HG03354 (cell line): ENCODE data around the gene CHRDL2.

Source experiments
- ATAC-seq: cut with Tn5 transposase; IDR thresholded peaks from one replicate; pipeline ENCODE4 v1.9.1; 2021; ENCODE audit warnings: mild to moderate bottlenecking; ENCODE audit not compliant: unreplicated experiment, poor library complexity, severe bottlenecking

CHRDL2 gene

DNA sequence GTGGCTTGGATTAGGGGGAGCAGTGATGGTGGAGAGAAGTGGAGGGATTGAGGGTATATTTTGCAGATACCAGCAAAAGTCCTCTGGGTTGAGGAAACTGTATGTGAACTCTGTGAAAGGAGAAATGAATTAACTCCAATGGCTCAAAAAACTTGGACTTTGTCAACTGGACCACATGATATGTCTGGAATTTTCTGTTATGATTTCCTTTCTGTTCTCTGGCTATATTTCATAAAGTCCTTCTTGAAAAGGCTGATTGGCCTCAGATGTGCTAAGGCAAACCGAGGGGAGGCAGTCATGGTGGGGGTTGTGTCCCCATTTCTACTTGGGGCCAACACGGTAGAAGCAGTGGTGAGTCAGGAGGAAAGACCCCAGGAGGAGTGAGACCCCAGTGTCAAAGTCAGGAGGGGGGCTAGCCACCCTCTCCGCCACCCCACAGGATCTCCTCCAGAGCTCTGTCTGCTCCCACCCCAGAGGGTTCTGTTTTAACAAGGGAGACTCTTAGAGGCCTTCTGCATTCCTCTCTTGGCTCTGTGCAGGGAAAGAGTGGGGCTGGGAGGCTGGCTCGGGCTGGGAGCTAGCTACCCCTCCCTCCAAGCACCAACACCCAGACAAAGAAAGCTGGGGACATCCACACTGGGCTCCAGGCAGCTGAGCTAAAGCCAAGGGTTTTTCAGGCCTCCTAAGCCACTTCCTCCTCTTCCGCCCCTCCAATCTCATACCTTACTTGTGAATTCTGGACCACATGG, 13.8 kb downstream of the CHRDL2 start:
- ATAC-seq = no peak

DNA sequence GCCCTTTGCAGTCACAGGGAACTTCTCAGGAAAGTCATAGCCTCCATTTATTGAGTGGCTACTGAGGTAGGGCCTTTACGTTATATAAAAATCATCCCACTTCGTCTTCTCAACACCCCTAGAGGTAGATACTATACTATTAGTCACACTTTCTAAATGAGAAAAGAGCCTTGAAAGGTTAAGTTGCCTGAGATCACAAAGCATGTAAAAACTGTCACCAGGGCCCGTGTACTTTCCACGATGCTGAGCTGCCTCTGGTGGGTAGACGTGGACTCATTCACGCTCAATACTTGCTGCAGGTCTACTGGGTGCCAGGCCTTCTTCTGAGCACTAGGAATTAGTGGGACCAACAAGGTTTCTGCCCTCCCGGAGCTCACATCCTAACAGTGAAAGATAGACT, 16.3 kb downstream of the CHRDL2 start:
- ATAC-seq = no peak

DNA sequence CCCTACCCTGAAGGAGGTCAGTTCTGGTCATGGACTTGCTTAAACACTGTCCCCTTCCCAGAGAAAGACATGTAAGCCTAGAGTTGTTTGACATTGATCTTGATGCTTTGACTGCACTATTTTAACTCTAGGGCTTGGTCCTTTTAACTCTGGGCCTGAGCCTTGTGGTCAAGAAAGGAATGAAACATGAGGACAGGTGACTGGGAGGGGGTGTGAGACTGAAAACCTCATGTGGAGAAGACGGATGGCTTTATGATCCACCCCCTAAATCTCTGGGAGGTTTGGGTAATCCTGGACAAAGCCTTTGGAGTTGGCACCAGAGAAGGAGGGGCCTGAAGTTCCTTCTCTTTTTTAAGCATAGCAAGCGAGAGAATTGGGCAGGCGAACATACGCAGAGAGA, 17.5 kb downstream of the CHRDL2 start:
- no peak for ATAC-seq

DNA sequence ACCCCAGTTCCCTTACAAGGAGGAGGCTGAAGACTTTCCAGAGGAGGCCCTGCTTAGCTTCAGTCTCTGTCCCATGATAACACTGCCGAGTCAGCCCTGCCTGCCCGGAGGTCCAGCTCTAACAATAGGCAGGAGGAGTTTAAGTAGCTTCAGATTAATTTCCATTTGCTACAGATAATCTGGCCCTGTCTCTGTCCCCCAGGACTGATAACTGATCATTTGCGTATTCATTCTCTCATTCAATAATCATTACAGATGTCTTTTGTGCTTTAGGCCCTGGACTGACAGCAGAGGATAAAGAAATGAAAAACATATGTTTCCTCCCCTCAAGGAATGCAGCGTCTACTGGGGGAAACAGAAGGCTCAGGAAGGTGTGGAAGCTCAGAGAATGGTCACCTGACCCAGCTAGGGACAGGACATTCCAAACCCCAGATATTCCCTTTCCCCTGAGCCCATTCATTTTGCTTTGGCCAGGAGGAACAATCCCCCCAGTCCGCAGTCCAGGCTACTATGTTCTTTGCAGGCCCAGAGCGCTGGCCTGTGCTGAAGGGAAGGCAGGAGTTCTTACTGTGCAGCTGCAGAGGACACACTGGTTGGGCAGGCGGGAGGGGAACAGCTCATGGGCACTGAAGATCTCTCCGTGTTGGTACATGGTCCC, 20.8 kb downstream of the CHRDL2 start:
- ATAC-seq = no peak

DNA sequence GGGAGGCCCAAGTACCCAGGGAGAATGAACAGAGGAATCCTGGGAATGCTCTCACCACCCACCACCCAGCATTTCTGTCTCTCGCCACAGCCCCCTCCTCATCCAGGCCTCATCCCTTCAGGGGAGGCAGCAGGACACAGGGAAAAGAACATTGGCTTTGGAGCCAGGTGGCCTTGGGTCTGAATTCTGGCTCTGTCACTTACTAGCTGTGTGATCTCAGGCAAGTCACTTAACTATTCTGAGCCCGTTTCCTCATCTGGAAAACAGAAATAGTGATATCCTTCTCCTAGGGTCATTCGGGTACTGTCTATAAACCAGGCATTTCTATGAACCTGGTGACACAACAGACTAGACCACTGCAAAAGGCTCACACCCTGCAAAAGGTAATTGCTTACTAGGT, 22.1 kb downstream of the CHRDL2 start:
- ATAC-seq = no peak

DNA sequence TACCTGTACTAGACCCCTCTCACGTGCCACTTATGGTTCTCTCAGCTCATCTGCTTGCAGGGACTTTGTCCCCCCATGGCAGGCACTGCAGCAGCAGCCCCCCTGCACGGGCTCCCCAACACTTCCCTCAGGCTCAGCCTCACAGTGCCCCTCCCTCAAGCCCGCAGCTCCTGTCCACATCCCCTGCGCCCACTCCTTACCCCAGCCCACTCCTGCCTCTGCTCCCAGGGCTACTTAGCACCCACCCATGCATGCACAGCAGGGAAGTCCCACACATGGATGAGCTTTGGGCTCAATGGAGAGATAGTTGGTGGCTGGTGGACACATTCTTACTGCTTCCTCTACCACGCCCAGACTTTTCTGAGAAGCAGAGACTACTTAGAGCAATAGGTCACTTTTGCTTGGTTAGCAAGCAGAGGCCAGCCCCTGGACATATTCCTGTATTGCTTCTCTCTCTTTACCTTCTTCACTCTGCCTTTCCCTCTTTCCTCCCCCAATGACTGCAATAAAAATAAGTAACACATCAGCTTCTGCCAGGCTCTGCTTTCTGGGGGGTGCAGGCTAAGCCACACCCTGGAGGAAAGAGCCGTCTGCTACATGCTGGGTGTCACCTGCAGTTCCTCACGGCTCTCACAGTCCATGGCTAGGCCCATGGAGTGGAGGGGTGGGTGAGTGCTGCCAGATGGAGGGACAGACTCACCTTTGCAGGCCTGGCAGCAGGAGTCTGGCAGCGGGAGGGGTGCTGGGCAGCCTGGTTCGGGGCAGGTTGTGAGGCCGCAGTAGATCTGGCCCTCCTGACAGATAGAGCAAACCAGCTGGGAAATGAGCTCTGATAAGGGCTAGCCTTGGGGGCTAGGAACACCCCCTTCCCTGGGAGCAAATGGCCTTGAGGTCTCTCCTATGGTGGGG, 23.4 kb downstream of the CHRDL2 start:
- no peak for ATAC-seq

DNA sequence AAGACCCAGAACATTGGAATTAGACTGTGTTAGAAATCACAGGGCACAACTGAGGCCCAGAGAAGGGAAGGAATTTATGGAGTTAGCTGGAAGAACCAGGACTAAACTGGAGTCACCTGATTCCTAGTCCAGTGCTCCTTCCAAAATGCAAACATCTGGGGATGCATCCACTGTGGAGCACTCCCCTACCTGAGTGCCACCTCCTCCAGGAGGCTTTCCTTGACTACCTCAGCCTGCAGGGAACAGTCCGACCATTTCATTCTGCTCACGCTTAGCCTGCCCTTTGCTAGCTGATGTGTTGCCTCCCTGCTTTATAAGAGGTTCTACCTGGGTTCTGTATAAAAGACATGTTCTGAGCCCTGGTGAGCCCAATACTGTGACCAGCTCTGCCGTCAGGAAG, 24.0 kb downstream of the CHRDL2 start:
- ATAC-seq = no peak

DNA sequence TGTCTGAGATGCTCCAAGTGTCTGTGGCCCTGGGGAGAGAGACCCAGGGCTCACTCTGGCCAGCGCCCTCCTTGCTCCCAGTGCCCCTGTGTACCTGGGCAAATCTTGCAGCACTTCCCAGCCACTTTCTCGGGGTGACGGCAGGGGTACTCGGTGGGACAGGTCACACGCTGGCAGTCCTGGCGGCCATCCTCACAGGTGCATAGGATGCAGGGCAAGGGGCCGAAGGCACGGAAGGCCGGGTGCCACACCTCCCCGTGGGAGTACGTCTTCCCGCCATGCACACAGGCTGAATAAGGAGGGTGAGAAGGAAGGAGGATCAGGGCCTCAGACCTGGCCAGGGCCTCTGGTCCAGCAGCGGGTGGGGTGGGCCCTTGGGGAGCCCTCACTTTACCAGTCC, 28.0 kb downstream of the CHRDL2 start:
- no peak for ATAC-seq

DNA sequence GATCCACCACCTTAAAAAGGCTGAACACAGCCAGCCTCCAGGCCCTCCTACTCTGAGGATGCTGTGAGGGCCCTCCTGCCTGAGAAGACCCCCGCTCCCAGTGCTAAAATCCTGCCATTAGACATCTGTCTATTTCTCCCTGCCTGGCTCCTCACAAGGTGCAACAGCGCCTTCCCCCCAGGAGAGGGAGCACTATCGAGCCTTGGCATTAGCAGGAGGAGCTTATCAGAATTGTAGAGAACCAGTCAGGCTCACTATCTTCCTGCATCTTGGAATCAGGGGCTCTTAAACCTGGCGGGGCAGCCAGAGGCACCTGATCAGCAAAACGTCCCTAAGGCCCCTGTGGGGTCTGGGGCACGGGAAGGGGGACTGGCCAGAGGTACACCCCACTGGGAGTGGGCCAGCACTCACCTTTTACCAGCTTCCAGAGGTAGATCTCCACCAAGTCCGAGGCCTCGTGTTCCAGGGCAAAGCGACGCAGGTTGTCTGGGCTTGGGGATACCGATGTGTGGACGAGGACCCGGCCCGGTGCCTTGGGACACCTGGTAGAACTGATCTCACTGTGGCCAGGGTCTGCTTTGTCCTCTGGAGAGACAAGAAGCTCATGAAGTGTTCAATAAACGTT, 28.7 kb downstream of the CHRDL2 start:
- ATAC-seq = no peak

DNA sequence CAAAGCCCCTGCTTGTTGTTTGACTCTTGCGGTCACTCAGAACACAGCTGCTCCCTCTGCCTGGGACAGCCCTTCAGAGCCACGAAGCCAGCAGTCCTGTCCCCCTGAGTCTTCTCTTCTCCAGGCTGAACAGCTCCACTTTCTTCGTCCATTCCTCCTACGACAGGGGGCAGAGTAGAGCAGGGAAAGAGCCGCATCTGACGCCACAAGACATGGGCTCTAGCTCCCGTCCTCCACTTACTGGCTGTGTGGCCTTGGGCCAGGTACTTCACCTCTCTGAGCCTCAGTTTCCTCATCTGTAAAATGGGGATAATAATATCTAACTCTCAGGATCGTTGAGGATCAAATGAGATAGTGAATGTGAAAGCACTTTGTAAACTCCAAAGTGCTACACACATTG, 29.9 kb downstream of the CHRDL2 start:
- ATAC-seq = no peak

DNA sequence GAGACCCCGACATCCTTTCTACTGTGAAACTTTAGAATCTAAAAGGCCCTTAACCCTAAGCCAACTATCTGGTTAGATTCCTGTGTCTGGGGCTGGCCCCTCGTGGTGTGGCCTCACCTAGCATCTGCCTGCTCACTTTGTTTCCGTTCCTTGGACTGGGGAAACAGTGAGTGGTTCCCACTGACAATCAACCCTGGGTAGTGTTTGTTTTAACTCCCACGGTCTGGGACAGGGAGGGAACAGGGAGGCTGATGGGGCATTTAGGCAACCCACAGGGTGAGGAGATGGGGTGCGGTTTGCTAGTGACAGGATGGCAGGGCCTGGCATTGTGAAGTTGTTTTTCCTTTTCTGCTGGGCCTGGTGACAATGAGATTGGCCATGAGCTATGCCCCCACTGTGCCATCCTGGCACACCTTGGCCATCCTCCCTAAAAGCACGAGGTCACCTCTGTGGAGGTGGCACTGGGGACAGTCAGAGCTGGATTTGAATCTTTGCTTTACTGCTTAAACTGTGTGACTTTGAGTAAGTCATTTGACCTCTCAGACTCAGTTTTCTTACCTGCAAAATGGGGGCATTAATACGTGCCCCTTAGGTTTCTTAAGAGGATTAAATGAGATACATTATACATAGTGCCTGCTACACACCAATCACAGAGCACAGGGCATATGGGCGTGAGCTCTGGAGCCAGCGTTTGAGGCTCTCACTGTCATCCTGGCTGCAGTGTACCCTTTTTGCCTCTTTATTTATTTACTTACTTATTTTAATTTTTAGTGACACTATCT, 31.4 kb downstream of the CHRDL2 start:
- no peak for ATAC-seq

DNA sequence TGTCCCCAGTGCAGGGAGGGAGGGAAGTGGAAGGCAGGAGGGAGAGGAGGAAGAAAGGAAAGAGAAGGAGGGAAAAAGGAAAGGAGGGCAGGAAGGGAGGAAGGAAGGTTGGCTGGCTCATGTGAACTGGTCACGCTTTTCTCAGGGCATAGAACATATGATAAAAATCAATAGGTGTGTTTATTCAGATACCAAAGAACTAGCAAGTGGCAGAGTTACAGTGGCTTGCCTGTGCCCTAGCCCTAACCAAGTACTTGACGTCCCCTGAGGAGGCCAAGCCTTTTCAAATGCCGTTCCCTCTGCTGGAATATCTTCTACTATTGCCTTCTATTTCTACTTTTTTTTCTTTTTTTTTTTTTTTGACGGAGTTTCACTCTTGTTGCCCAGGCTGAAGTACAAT, 33.5 kb downstream of the CHRDL2 start:
- no peak for ATAC-seq

DNA sequence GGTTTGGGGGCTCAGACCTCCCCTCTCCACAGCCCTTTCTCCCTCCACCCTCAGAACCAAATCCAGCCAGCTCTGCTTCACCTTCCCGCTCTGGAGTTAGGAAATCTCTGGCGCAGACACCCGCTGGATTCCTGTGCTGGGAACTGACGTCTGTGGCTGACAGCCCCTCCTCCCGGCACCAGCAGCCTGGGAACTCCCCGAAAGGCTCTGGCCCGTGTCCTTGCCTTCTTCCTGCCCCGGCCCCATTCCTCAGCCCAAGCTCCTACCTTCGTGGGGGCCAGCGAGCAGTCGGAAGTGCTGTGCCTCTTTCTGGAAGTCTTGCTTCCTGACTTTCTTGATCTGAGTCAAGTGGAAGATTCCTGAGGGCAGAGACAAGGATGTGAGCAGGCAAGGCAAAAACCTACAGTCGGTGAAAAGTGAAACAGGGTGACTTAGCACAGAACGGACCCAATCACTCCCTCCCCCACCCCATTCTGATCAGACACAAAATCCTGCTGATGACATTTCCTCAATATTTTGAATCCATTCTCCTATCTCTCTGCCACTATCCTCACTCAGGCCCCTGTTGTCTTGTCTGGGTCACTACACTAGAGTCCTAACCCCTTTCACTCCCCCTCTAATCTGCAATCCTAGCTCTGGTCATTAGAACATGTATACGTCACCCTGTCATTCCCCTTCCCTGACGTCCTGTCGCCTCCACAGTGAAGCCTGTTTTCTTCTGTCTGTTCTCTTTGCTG, 34.1 kb downstream of the CHRDL2 start:
- no peak for ATAC-seq

DNA sequence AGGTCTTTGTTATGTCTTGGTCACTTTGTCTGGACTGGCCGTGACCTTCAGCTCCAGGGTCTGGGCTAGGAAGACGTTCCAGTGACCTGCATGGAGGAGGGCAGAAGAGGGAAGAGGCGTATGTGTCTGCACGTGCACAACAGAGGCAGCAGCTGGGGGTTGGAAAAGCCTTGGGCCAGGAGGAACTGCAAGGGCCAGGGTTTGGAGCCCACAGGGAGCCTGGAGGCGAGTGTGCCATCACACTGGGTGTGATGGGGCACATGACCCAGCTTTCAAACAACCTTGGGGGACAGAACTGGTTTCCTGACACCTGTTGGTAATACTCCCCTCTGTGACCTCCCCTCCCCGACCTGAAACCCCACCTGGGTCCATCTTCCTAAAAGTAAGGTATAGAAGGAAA, 34.7 kb downstream of the CHRDL2 start:
- no peak for ATAC-seq

DNA sequence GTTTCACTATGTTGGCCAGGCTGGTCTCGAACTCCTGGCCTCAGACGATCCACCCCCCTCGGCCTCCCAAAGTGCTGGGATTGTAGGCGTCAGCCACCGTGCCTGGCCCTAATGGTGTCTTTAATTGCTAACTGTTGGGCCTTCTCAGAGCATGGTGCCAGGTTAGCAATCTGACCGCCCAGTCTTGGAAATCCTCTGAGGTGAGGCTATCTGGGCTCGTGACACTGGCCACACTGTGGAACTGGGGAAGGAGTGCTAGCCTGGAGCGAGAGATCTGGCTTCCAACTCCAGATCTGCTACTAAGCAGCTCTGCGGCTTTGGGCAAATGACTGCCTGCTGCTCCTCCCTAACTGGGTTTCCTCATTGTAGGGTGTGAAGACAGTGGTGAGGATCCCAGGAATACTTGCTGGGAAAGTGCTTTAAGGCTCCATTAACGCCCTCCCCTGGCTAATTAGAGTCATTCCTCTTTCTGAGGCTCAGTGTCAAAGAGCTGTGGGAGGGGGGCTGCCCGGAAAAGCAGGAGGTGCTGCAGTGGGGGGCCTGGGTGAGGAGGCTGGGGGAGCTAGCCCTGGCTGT, 35.4 kb downstream of the CHRDL2 start:
- ATAC-seq = no peak

DNA sequence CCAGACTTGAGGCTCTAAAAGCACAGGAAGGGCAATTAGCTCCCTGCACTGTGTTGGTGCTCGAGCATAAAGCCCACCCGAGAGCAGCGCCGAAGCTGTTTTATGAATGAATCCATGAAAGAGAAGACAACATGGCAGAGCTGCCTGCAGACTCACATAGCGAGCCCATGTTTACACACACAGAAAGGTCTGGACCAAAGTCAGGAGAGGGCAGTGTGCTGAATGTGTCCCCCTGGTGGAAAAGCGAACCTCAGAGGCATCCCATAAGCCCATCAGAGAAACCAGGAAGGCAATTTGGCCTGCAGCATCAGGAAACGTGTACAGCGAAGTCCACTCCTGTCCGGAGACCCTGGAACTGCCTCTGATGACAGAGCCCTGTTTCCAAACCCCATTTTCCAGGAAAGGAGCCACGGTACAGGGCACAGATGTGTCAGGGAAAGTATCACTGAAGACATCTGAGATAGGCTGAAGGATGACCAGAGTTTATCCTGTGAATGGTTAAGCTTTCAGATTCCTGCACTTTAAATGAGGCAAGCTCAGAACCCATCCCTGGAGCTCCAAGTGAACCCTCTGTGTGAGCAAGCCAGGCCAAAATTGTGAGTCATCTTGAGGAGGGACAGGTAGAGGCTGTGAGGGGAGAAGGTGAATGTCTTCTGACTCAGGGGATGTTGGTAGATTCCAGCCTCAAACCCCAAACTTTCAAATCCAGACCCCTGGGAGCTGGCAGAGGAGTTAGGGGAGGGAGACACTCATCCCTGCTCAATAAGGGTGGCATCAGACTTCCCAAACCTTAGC, 36.9 kb downstream of the CHRDL2 start:
- no peak for ATAC-seq

DNA sequence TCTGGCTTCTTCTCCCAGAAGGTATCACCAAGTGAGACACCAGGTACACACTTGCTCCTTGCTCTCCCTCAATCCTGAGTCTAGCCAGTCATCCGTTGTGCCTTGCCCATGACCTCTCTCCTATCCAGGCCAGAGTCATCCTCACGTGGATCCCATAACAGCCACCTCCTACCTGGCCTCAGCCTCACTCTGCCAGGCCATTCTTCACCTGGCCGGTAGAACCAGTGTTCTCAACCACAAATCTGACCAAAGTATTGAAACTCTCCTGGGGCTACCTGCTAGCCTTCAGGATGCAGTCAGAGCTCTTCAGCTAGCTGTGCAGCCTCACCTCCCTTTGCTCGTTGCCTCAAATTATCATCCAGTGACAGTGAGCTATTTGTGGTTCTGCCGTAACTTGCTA, 37.7 kb downstream of the CHRDL2 start:
- ATAC-seq = no peak

DNA sequence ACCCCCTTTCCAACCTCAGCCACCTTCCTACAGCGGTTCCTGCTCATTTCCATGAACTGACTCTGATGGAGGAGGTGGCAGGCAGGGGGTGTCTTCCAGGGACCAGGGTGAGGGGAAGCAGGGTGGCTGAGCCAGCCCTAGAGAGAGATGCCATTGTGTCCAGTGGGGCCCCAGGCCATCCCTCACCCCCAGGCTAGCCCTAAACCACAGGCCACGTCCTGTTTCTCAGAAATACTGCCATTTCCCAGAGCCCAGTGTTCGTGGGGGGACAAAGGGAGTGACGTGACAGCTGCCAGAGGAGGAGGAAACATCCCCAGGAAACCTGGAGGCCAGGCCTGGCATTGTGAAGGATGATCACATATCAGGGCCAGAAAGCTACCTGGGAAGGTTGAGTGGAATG, 39.5 kb downstream of the CHRDL2 start:
- ATAC-seq = no peak
